NT2/D1 (cell line): ENCODE data around the gene THOP1.

Experiments
- YY1 ChIP-seq: IDR thresholded peaks from 2 replicates; pipeline ENCODE4 v1.6.1; 2011; ENCODE audit not compliant: insufficient read length, insufficient read depth
- ZNF274 ChIP-seq: IDR thresholded peaks from 2 replicates; pipeline ENCODE4 v1.6.1; 2011; ENCODE audit warnings: mild to moderate bottlenecking, low read depth, low read length

DNA sequence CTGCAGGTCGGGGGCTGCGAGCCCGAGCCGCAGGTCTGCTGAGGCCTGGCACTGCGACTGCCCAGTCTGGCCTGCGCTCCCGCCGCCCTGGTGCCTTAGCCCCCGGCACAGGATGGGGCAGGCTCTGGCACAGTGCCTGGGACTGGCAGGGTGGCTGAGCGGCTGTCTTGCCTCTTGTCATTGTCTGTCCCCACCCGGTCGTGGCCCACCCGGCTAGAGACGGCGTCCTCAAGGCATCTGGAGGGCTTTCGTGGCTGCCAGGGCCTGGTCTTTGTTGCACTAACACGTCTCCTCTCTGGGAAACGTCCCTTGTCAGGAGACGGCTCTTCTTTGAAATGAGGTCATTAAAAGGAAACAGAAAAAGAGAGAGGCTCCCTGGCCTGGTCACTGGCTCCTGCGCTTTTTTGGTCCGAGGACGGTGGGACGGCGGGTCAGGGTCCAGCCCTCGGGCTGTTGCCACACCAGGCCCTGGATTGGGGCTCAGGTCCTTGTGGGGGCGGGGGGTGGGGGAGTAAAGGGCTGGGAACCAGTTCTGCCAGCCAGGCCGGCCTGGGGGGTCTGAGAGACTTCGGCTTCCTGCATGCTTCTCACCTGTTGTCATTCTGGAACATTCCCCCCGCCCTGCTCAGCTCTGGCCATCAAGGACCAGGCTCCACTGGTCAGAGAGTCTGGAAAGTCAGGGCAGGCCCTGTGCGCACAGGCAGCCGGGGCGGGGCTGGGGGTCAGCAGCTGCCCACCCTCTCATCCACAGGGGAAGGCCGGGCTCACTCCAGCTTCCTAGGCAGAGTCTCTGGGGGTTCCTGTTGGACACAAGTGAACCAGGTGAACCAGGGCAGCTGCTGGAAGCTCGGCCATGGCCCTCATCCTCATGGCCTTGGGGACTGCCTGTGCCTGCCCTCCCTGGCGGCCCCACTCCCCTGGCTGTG lies 28.2 kb downstream of the THOP1 start:
- TF ChIP-seq YY1 (no peak), ZNF274 (no peak)
